Natural killer cell treated with Interleukin-12 subunit alpha and Interleukin-12 subunit beta and Interleukin-15 and Interleukin-18, amount 100 ng/mL, for 72 hours (primary cell): ENCODE data around the gene DCAF12. TPM values are rescaled to one million over a fixed set of nuclear protein-coding genes. Genes with fewer than 3 reads are reported as not detected.

ENCODE experiments used
- ATAC-seq, 2 donors: fragments of 150-1000 bp; cut with Tn5 transposase in 1 of 2; sonication (Bioruptor Pico), chemical (Tn5 transposase) in 1 of 2; 2 replicates each; pipeline ENCODE4 v1.10.0; 2021
- DNase-seq: peaks from one replicate; pipeline ENCODE4 v3.0.0; 2022; ENCODE audit warnings: low spot score
- H3K27ac Mint-ChIP-seq, 2 donors: 1 replicate in 1 of 2; 2 replicates in 1 of 2; pipeline ENCODE4 v1.8.0; 2022; ENCODE audit warnings: mixed read lengths in 2 of 2, mild to moderate bottlenecking in 1 of 2, moderate library complexity in 1 of 2
- H3K27me3 Mint-ChIP-seq, 2 donors: 1 replicate in 1 of 2; 2 replicates in 1 of 2; pipeline ENCODE4 v1.8.0; 2022; ENCODE audit warnings: mixed read lengths in 2 of 2
- H3K36me3 Mint-ChIP-seq: one replicate; pipeline ENCODE4 v1.8.0; 2022; ENCODE audit warnings: mixed read lengths
- H3K4me1 Mint-ChIP-seq, 2 donors: 1 replicate in 1 of 2; 2 replicates in 1 of 2; pipeline ENCODE4 v1.8.0; 2022; ENCODE audit warnings: low read depth in 2 of 2, mixed read lengths in 2 of 2, mild to moderate bottlenecking in 1 of 2
- H3K4me3 Mint-ChIP-seq: one replicate; pipeline ENCODE4 v1.8.0; 2022; ENCODE audit warnings: mixed read lengths
- H3K9me3 Mint-ChIP-seq: 2 replicates; pipeline ENCODE4 v1.8.0; 2022; ENCODE audit warnings: mixed read lengths
- total RNA-seq, 2 donors: library from RNA; stranded (reverse); gene quantifications; one replicate each; pipeline ENCODE4 v1.2.3, GENCODE V29; 2022

Gene DCAF12
- total RNA-seq, 2 donors from 2014 or later = 36.5 to 54.8 TPM

DNA sequence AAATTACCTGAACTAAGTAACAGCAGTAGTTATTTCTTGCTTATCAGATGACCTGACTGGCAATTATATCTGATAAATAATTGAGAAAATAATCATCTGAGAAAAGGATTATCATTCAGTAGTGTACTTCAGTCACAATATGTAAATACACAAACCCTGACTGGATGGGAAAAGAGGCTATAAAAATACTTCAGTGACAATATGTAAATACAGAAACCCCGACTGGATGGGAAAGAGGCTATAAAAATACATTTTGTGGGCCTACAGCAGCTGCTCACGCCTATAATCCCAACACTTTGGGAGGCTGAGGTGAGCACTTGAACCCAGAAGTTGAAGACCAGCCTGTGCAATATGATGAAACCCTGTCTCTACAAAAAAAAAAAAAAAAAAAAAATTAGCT is 88.9 kb downstream of the DCAF12 start:
- Mint-ChIP-seq H3K4me1 (peaks cover 5 to 13% of the 10 kb centered on the region in 2 donors), H3K36me3 (no peaks in the 10 kb centered on the region)
- ATAC-seq = no peak

DNA sequence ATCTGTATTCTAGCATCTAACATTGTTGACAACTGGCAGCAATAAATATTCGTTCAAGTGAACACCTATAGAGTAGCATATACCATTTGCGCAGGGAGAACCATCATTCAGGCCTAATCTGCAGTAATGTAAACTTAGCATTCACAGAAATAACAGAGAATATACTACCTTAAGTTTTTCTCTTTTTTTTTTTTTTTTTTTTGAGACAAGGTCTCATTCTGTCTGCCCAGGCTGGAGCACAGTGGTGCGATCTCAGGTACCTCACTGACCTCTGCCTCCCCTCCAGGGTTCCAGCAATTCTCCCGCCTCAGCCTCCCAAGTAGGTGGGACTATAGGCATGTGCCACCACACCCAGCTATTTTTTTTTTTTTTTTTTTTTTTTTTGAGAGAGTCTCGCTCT is 89.9 kb downstream of the DCAF12 start:
- ATAC-seq = no peak
- no peaks in the 10 kb centered on the region for H3K27me3 Mint-ChIP-seq
- no peak overlapping the region for H3K27ac Mint-ChIP-seq
- H3K9me3 Mint-ChIP-seq = no peaks in the 10 kb centered on the region
- peaks cover 4% of the 10 kb centered on the region for H3K36me3 Mint-ChIP-seq
- peaks cover 5 to 16% of the 10 kb centered on the region in 2 donors for H3K4me1 Mint-ChIP-seq
- no peak for DNase-seq
- no peak overlapping the region for H3K4me3 Mint-ChIP-seq

More for the DNA sequence above, 88.9 kb downstream of the DCAF12 start:
- Mint-ChIP-seq H3K4me3 (no peak overlapping the region), H3K27me3 (no peaks in the 10 kb centered on the region), H3K9me3 (no peaks in the 10 kb centered on the region), H3K27ac (no peak overlapping the region)
- no peak for DNase-seq

Other genes with a start within 250 kb of the DCAF12 start
- gene UBAP2, start 77.8 kb downstream of the DCAF12 start, total RNA-seq = 10 to 100 TPM; 37.4 to 61.3 TPM
- 10 to 100 TPM; 41.2 to 44.8 TPM for gene UBAP1, start 52.3 kb upstream of the DCAF12 start, total RNA-seq
- 1 to 10 TPM; 3.4 to 8.7 TPM for gene KIF24, start 202.6 kb upstream of the DCAF12 start, total RNA-seq
- 10 to 100 TPM; 16.4 to 28.9 TPM for gene NUDT2, start 202.9 kb upstream of the DCAF12 start, total RNA-seq